Renal pelvis (tissue), 12 donors: ENCODE data around the gene UTF1. TPM values are rescaled to one million over a fixed set of nuclear protein-coding genes. Genes with fewer than 3 reads are reported as not detected.
A peak's percentile ranks its signal among the peaks of the same experiment; 100 is the strongest.

Experiments
- DNase-seq: peaks from one replicate; pipeline ENCODE4 v3.0.0-alpha.2; 2013
- long read RNA-seq, 16 experiments: transcript quantifications; one replicate each; lab custom pipeline, GENCODE V29; 2026
- polyA plus RNA-seq, 3 donors: library from polyadenylated mRNA; unstranded; fragments of 120-200 nt; gene quantifications; one replicate each; pipeline ENCODE4 v1.2.1, GENCODE V29; 2013; ENCODE audit not compliant: insufficient read length in 3 of 3

Gene UTF1
- polyA plus RNA-seq: under 1 TPM in 2 of 3 donors, not detected in 1; 0.11 to 0.19 TPM
- long read RNA-seq, donor 1, partial matches to known transcripts: 0 of 1 reads
- long read RNA-seq, donor 1, other reads (novel, unspliced or antisense): 0 of 1 reads
- long read RNA-seq, donor 2, partial matches to known transcripts: 0 of 1 reads
- long read RNA-seq, donor 2, other reads (novel, unspliced or antisense): 0 of 1 reads
- long read RNA-seq, donor 3: 0 reads
- long read RNA-seq, donor 4: 0 reads
- long read RNA-seq, donor 5, partial matches to known transcripts: 0 of 1 reads
- long read RNA-seq, donor 5, other reads (novel, unspliced or antisense): 0 of 1 reads
- long read RNA-seq, donor 6: 0 reads
- long read RNA-seq, donor 7: 0 reads
- long read RNA-seq, donor 8: 0 reads
- long read RNA-seq, donor 9: 0 reads
- long read RNA-seq, donor 10: 0 reads
- long read RNA-seq, donor 11: 0 reads
- long read RNA-seq, donor 12: 0 reads
- long read RNA-seq, donor 13: 0 reads
- long read RNA-seq, donor 14: 0 reads
- long read RNA-seq, donor 15, partial matches to known transcripts: 0 of 1 reads
- long read RNA-seq, donor 15, other reads (novel, unspliced or antisense): 0 of 1 reads
- long read RNA-seq, donor 16: 0 reads

- DNase-seq: no peak
These were observed at the start of gene UTF1 for GRCh38 chr10:133230044-133230361. TSS of gene UTF1 (plus strand) at chr10:133230217. CDS start at chr10:133230289, 72 bp downstream.

GRCh38 chr10:133180965-133181639 is 48.9 kb upstream of the UTF1 start:
- DNase-seq: no peak

GRCh38 chr10:133182190-133182589 is 47.8 kb upstream of the UTF1 start:
- no peak for DNase-seq

GRCh38 chr10:133182791-133183645 is 47.0 kb upstream of the UTF1 start:
- no peak for DNase-seq

GRCh38 chr10:133183646-133184378 is 46.2 kb upstream of the UTF1 start:
- no peak for DNase-seq

- no peak for DNase-seq
These were observed 45.3 kb upstream of the UTF1 start for GRCh38 chr10:133184591-133185244.

GRCh38 chr10:133185421-133185820 is 44.6 kb upstream of the UTF1 start:
- no peak for DNase-seq

- no peak for DNase-seq
These were observed 44.1 kb upstream of the UTF1 start for GRCh38 chr10:133185916-133186315.

- peak; percentile 33 for DNase-seq
These were observed 43.5 kb upstream of the UTF1 start for GRCh38 chr10:133186416-133187090.

GRCh38 chr10:133187091-133187905 is 42.7 kb upstream of the UTF1 start:
- no peak for DNase-seq

- no peak for DNase-seq
These were observed 41.9 kb upstream of the UTF1 start for GRCh38 chr10:133187906-133188681.

- no peak for DNase-seq
These were observed 40.8 kb upstream of the UTF1 start for GRCh38 chr10:133189256-133189655.

- no peak for DNase-seq
These were observed 40.3 kb upstream of the UTF1 start for GRCh38 chr10:133189726-133190125.

GRCh38 chr10:133190225-133190624 is 39.8 kb upstream of the UTF1 start:
- DNase-seq: no peak

- DNase-seq: no peak
These were observed 38.4 kb upstream of the UTF1 start for GRCh38 chr10:133191651-133192050.

- no peak for DNase-seq
These were observed 35.9 kb upstream of the UTF1 start for GRCh38 chr10:133194151-133194550.

- DNase-seq: no peak
These were observed 34.9 kb upstream of the UTF1 start for GRCh38 chr10:133195096-133195495.

GRCh38 chr10:133195611-133196010 is 34.4 kb upstream of the UTF1 start:
- no peak for DNase-seq
